ENCODE data around the gene IFT172.

GRCh38 chr2:27400348-27401135 is 89.0 kb downstream of the IFT172 start:
- TF ChIP-seq, protein P1, sequence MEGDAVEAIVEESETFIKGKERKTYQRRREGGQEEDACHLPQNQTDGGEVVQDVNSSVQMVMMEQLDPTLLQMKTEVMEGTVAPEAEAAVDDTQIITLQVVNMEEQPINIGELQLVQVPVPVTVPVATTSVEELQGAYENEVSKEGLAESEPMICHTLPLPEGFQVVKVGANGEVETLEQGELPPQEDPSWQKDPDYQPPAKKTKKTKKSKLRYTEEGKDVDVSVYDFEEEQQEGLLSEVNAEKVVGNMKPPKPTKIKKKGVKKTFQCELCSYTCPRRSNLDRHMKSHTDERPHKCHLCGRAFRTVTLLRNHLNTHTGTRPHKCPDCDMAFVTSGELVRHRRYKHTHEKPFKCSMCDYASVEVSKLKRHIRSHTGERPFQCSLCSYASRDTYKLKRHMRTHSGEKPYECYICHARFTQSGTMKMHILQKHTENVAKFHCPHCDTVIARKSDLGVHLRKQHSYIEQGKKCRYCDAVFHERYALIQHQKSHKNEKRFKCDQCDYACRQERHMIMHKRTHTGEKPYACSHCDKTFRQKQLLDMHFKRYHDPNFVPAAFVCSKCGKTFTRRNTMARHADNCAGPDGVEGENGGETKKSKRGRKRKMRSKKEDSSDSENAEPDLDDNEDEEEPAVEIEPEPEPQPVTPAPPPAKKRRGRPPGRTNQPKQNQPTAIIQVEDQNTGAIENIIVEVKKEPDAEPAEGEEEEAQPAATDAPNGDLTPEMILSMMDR (conservative IDR thresholded peaks at IDR 0.05): no peak
- no peak for TF ChIP-seq EZH2 (IDR thresholded peaks at IDR 0.05; ENCODE audit: low read depth)

Data from PC-9 (cell line).